HG03064 (cell line): ENCODE data around the gene MAEA.
"Not testable (repeated sequence)": the region's sequence is repeated elsewhere in the genome, so short reads cannot be mapped to it uniquely, and the experiment has no call there.

Experiments used
- ATAC-seq: cut with Tn5 transposase; IDR thresholded peaks from one replicate; pipeline ENCODE4 v1.9.1; 2021; ENCODE audit warnings: low read depth; ENCODE audit not compliant: unreplicated experiment

Gene MAEA

GRCh38 chr4:1333256-1333655 is 43.6 kb downstream of the MAEA start:
- ATAC-seq = no peak

GRCh38 chr4:1333851-1334578 is 44.3 kb downstream of the MAEA start:
- not testable (repeated sequence) for ATAC-seq

GRCh38 chr4:1334579-1334895 is 44.8 kb downstream of the MAEA start:
- ATAC-seq = no peak

- not testable (repeated sequence) for ATAC-seq
Measured at GRCh38 chr4:1335193-1335883, 45.6 kb downstream of the MAEA start.

- no peak for ATAC-seq
Measured at GRCh38 chr4:1336088-1336491, 46.4 kb downstream of the MAEA start.

GRCh38 chr4:1337376-1337831 is 47.7 kb downstream of the MAEA start:
- no peak for ATAC-seq

- no peak for ATAC-seq
Measured at GRCh38 chr4:1337951-1338751, 48.5 kb downstream of the MAEA start.

GRCh38 chr4:1338752-1339414 is 49.2 kb downstream of the MAEA start:
- ATAC-seq = no peak

GRCh38 chr4:1339489-1339888 is 49.8 kb downstream of the MAEA start:
- ATAC-seq = no peak

GRCh38 chr4:1340181-1340747 is 50.6 kb downstream of the MAEA start:
- ATAC-seq = no peak

GRCh38 chr4:1340861-1341260 is 51.2 kb downstream of the MAEA start:
- ATAC-seq = no peak

GRCh38 chr4:1342003-1342402 is 52.3 kb downstream of the MAEA start:
- ATAC-seq = no peak

GRCh38 chr4:1344696-1345095 is 55.0 kb downstream of the MAEA start:
- no peak for ATAC-seq

- peak; percentile 25 for ATAC-seq
Measured at GRCh38 chr4:1345903-1346780, 56.5 kb downstream of the MAEA start.

- ATAC-seq = peak; percentile 92
Measured at GRCh38 chr4:1346781-1347409, 57.2 kb downstream of the MAEA start, which contains the start of gene UVSSA. TSS of gene UVSSA (plus strand) at chr4:1347208. CDS start at chr4:1348092, 884 bp downstream.

GRCh38 chr4:1347410-1347864 is 57.7 kb downstream of the MAEA start:
- ATAC-seq = peak; percentile 29

GRCh38 chr4:1348014-1348513 is 58.4 kb downstream of the MAEA start:
- no peak for ATAC-seq

GRCh38 chr4:1348746-1349145 is 59.1 kb downstream of the MAEA start:
- no peak for ATAC-seq
